GM12878 (cell line): Measurements from ENCODE around the gene CELF3. TPM values are rescaled to one million over a fixed set of nuclear protein-coding genes. Genes with fewer than 3 reads are reported as not detected.

Experiments used
- ATAC-seq: fragments of 200-7000 bp; cut with Tn5 transposase; 3 replicates; pipeline ENCODE4 v1.9.1; 2020; ENCODE audit warnings: mild to moderate bottlenecking, moderate library complexity
- BruUV-seq: library from RNA; stranded (reverse); fragments of 400-500 nt; replicated peaks from 2 replicates; lab custom pipeline; 2021; lab: Mats Ljungman, UMichigan
- CTCF ChIA-PET: fragments of 300-600 bp; sonication (Branson Sonifier 250); formaldehyde crosslinking; extraction: SDS; loops from one replicate; lab custom pipeline; 2021; ENCODE audit warnings: inconsistent platforms; lab: Yijun Ruan, JAX
- POLR2A ChIA-PET: fragments of 350-600 bp; formaldehyde crosslinking; extraction: SDS; loops from one replicate; lab custom pipeline; 2021; ENCODE audit warnings: inconsistent platforms; lab: Charles Lee
- RAD21 ChIA-PET: fragments of 300-600 bp; sonication (Branson Sonifier 250); formaldehyde crosslinking; loops from one replicate; lab custom pipeline; 2023; ENCODE audit warnings: antibody characterized with exemption; ENCODE audit not compliant: unreplicated experiment; lab: Charles Lee
- SMC1A ChIA-PET: fragments of 300-600 bp; sonication (Branson Sonifier 250); formaldehyde crosslinking; loops from one replicate; lab custom pipeline; 2023; ENCODE audit not compliant: unreplicated experiment, uncharacterized antibody; lab: Charles Lee
- DNase-seq: peaks from one replicate; pipeline ENCODE4 v3.0.0-alpha.2; 2011; ENCODE audit warnings: low read depth, low spot score
- FAIRE-seq: peaks from 3 replicates; lab custom pipeline; 2011; peaks lifted over from hg19 to GRCh38; lab: Jason Lieb, UNC
- H2AFZ ChIP-seq: 2 replicates; pipeline ENCODE4 v1.6.0; 2011; ENCODE audit warnings: low read depth, low read length, control low read depth; ENCODE audit not compliant: control insufficient read depth
- H3K27ac ChIP-seq: 2 replicates; pipeline ENCODE4 v1.5.1; 2011; ENCODE audit warnings: control low read depth; ENCODE audit not compliant: control insufficient read depth, insufficient read depth
- H3K27me3 ChIP-seq, 2 experiments: replicated peaks in 1 of 2; 2 replicates each; pipeline versions ENCODE4 v1.6.0 to v1.6.1; 2011; ENCODE audit warnings: low read length in 1 of 2; ENCODE audit not compliant: control insufficient read depth in 2 of 2, insufficient read depth in 2 of 2
- H3K36me3 ChIP-seq, 2 experiments: 2 replicates each; pipeline ENCODE4 v1.5.1; 2011; ENCODE audit warnings: low read length in 1 of 2; ENCODE audit not compliant: control insufficient read depth in 2 of 2, insufficient read depth in 2 of 2
- H3K4me1 ChIP-seq: 2 replicates; pipeline ENCODE4 v1.6.1; 2011; ENCODE audit warnings: mild to moderate bottlenecking, low read length, moderate library complexity, mixed read lengths; ENCODE audit not compliant: control insufficient read depth, insufficient read depth
- H3K4me2 ChIP-seq: 2 replicates; pipeline ENCODE4 v1.6.0; 2011; ENCODE audit warnings: control low read depth; ENCODE audit not compliant: control insufficient read depth, insufficient read depth
- H3K4me3 ChIP-seq: fragments of 200-600 bp; sonication (generic); 2 replicates; pipeline ENCODE4 v1.5.1; 2016
- H3K79me2 ChIP-seq: 2 replicates; pipeline ENCODE4 v1.6.0; 2011; ENCODE audit warnings: low read length; ENCODE audit not compliant: control insufficient read depth, insufficient read depth
- H3K9ac ChIP-seq: 2 replicates; pipeline ENCODE4 v1.8.0; 2011; ENCODE audit warnings: low read length, control low read depth, mixed read lengths; ENCODE audit not compliant: control insufficient read depth, insufficient read depth
- H3K9me3 ChIP-seq: replicated peaks from 3 replicates; pipeline ENCODE4 v1.5.1; 2011; ENCODE audit warnings: mild to moderate bottlenecking, low read length; ENCODE audit not compliant: control insufficient read depth, insufficient read depth
- H4K20me1 ChIP-seq: 2 replicates; pipeline ENCODE4 v1.6.0; 2011; ENCODE audit not compliant: control insufficient read depth, insufficient read depth
- BCL11A ChIP-seq: IDR thresholded peaks from 2 replicates; pipeline ENCODE4 v1.6.1; 2011; ENCODE audit warnings: low read depth, low read length
- CREB1 ChIP-seq: IDR thresholded peaks from 2 replicates; pipeline ENCODE4 v1.6.1; 2012; ENCODE audit warnings: low read depth, mild to moderate bottlenecking, inconsistent platforms
- E2F8 ChIP-seq: fragments of 450-650 bp; IDR thresholded peaks from 2 replicates; pipeline ENCODE4 v1.6.1; 2018; ENCODE audit warnings: mild to moderate bottlenecking, low read depth, moderate library complexity; ENCODE audit not compliant: partially characterized antibody
- FOS ChIP-seq: IDR thresholded peaks from 3 replicates; pipeline ENCODE4 v1.6.1; 2011; ENCODE audit warnings: borderline replicate concordance; ENCODE audit not compliant: insufficient read length; ENCODE audit errors: extremely low read depth
- IRF3 ChIP-seq: fragments of 450-650 bp; IDR thresholded peaks from 2 replicates; pipeline ENCODE4 v1.6.1; 2014; ENCODE audit warnings: mild to moderate bottlenecking
- IRF5 ChIP-seq: fragments of 450-650 bp; IDR thresholded peaks from 2 replicates; pipeline ENCODE4 v1.6.1; 2017; ENCODE audit warnings: borderline replicate concordance
- JUNB ChIP-seq: IDR thresholded peaks from 2 replicates; pipeline ENCODE4 v1.6.1; 2016; ENCODE audit warnings: antibody characterized with exemption, mild to moderate bottlenecking
- NFYA ChIP-seq: IDR thresholded peaks from 2 replicates; pipeline ENCODE4 v1.6.1; 2011; ENCODE audit warnings: low read depth, mild to moderate bottlenecking, low read length, improper control_type of control experiment, borderline replicate concordance
- NFYB ChIP-seq: IDR thresholded peaks from 2 replicates; pipeline ENCODE4 v1.6.1; 2011; ENCODE audit warnings: low read depth, mild to moderate bottlenecking, low read length, improper control_type of control experiment, moderate library complexity; ENCODE audit not compliant: insufficient read depth
- PAX8 ChIP-seq: fragments of 450-650 bp; IDR thresholded peaks from 2 replicates; pipeline ENCODE4 v1.6.1; 2017; ENCODE audit warnings: mild to moderate bottlenecking, moderate library complexity
- SMAD5 ChIP-seq: IDR thresholded peaks from 2 replicates; pipeline ENCODE4 v1.6.1; 2016; ENCODE audit warnings: antibody characterized with exemption, low read depth
- SREBF2 ChIP-seq: IDR thresholded peaks from 2 replicates; pipeline ENCODE4 v1.6.1; 2012; ENCODE audit warnings: mild to moderate bottlenecking, low read length
- TCF3 ChIP-seq: IDR thresholded peaks from 2 replicates; pipeline ENCODE4 v1.6.1; 2012; ENCODE audit warnings: low read depth, mild to moderate bottlenecking, low read length, borderline replicate concordance; ENCODE audit not compliant: insufficient read depth
- TCF7 ChIP-seq: IDR thresholded peaks from 2 replicates; pipeline ENCODE4 v1.6.1; 2014; ENCODE audit warnings: antibody characterized with exemption, borderline replicate concordance
- ZNF687 ChIP-seq: fragments of 450-650 bp; IDR thresholded peaks from 2 replicates; pipeline ENCODE4 v1.6.1; 2017; ENCODE audit warnings: mild to moderate bottlenecking, moderate library complexity
- ZSCAN29 ChIP-seq: fragments of 450-650 bp; IDR thresholded peaks from 2 replicates; pipeline ENCODE4 v1.6.1; 2017; ENCODE audit warnings: mild to moderate bottlenecking, moderate library complexity
- WGBS: methylation state at CpG from one replicate; pipeline ENCODE4 v1.1.6; 2016; ENCODE audit warnings: low lambda C conversion rate; ENCODE audit not compliant: insufficient replicate concordance, insufficient coverage; ENCODE audit errors: missing lambda C conversion rate; 5-methylcytosine and 5-hydroxymethylcytosine counted together
- in situ Hi-C: fragments of 300-500 bp; cut with MboI; formaldehyde crosslinking; loops from 9 replicates; pipeline ENCODE4 v1.14.3; 2018; ENCODE audit warnings: mixed read lengths
- intact Hi-C: fragments of 100-400 bp; cut with micrococcal nuclease; formaldehyde crosslinking; loops from one replicate; pipeline ENCODE4 v1.14.2; 2022; ENCODE audit not compliant: unreplicated experiment
- polyA plus RNA-seq, 11 experiments: library from polyadenylated mRNA; depleted of rRNA in 4 of 11; unstranded in 6 of 11; stranded (reverse) in 5 of 11; fragments of >200 nt; fragmentation: Nextera tagmentation in 4 of 11; fragmentation: Illumina TruSeq in 1 of 11; extraction: Ambion mirVana in 4 of 11; extraction: Trizol in 1 of 11; gene quantifications; 1 replicate in 1 of 11; 2 replicates in 10 of 11; pipeline versions ENCODE4 v1.2.1 to v1.2.3, GENCODE V29; 2011 to 2016; ENCODE audit warnings: inconsistent platforms in 2 of 11, missing spikeins in 2 of 11, low read depth in 1 of 11
- total RNA-seq, 4 experiments: library from RNA; depleted of rRNA in 3 of 4; stranded (reverse); fragments of >200 nt in 3 of 4; fragmentation: Illumina TruSeq in 1 of 4; extraction: Trizol in 1 of 4; gene quantifications; 2 replicates each; pipeline versions ENCODE4 v1.2.1 to v1.2.3, GENCODE V29; 2013 to 2021

Gene CELF3
- total and polyA plus RNA-seq, 10 of the 15 experiments (the other 5 are each of a cell fraction or from before 2014, with no cell fraction given): 0.09 TPM; not detected in 9

- Histone ChIP-seq H3K4me1 (no peaks in the 10 kb centered on the region), H3K9ac (no peak overlapping the region), H3K27me3 (no peaks in the 10 kb centered on the region), H3K36me3 (peaks cover 5 to 19% of the 10 kb centered on the region in 2 experiments; a peak in 3 of 4 replicates), H3K27ac (no peak overlapping the region), H4K20me1 (no peaks in the 10 kb centered on the region), H3K79me2 (no peaks in the 10 kb centered on the region), H3K4me3 (no peak overlapping the region), H3K4me2 (no peak overlapping the region), H3K9me3 (no peaks in the 10 kb centered on the region), H2AFZ (no peak overlapping the region)
- BruUV-seq: no TSS peak
- ChIA-PET SMC1A (interaction anchor here (0.6 to 1.7 kb wide), 2 partner anchors 80 to 580 kb away, joined by 3 read pairs; partner anchors contain the start of gene TMOD4), RAD21 (no interaction called here), POLR2A (no interaction called here), CTCF (interaction anchor here (1.3 kb wide), 1 partner anchor 13 kb away, joined by 3 read pairs; no protein-coding TSS in a partner anchor)
- DNase-seq: no peak
- FAIRE-seq: no peak
- intact Hi-C loops (no loop called here), in situ Hi-C loops (no loop called here)
- 91% methylated on average over 1 of the region's 1 CpG for WGBS
- no peak for ATAC-seq
- no peak for TF ChIP-seq IRF5
- TF ChIP-seq TCF7: no peak
- TF ChIP-seq E2F8: no peak
- TF ChIP-seq JUNB: no peak
- TF ChIP-seq ZNF687: no peak
- TF ChIP-seq BCL11A: no peak
- TF ChIP-seq NFYA: no peak
- no peak for TF ChIP-seq SMAD5
- no peak for TF ChIP-seq CREB1
- TF ChIP-seq ZSCAN29: no peak
- no peak for TF ChIP-seq SREBF2
- no peak for TF ChIP-seq TCF3
- no peak for TF ChIP-seq PAX8
- no peak for TF ChIP-seq NFYB
- TF ChIP-seq FOS: no peak
- TF ChIP-seq IRF3: no peak
These were observed 39.7 kb upstream of the CELF3 start for GRCh38 chr1:151756291-151756690.
